B cell (primary cell): ENCODE measurements around the gene PODN. TPM values are rescaled to one million over a fixed set of nuclear protein-coding genes. Genes with fewer than 3 reads are reported as not detected.

ENCODE experiments used
- ATAC-seq: fragments of 200-7000 bp; cut with Tn5 transposase; one replicate; pipeline ENCODE4 v1.10.0; 2021; ENCODE audit warnings: low read depth, mild to moderate bottlenecking, moderate number of reproducible peaks, moderate library complexity
- CTCF ChIA-PET: fragments of 350-600 bp; sonication (Branson Sonifier 250); formaldehyde crosslinking; loops from one replicate; lab custom pipeline; 2021; ENCODE audit warnings: antibody characterized with exemption, inconsistent platforms; lab: Charles Lee
- POLR2A ChIA-PET: fragments of 350-600 bp; sonication (Branson Sonifier 250); formaldehyde crosslinking; loops from one replicate; lab custom pipeline; 2021; ENCODE audit warnings: antibody characterized with exemption; lab: Charles Lee
- DNase-seq: peaks from one replicate; pipeline ENCODE4 v3.0.0; 2013
- H2AFZ ChIP-seq: 2 replicates; pipeline ENCODE4 v1.6.1; 2012; ENCODE audit warnings: mild to moderate bottlenecking, low read depth, low read length; ENCODE audit not compliant: insufficient read depth, poor library complexity, severe bottlenecking
- H3K27ac ChIP-seq, 2 donors: 1 replicate in 1 of 2; 2 replicates in 1 of 2; pipeline ENCODE4 v1.5.1; 2012 to 2013; ENCODE audit warnings: low read length in 2 of 2, mild to moderate bottlenecking in 2 of 2, moderate library complexity in 1 of 2
- H3K27me3 ChIP-seq, 4 experiments: fragments of 200-600 bp in 1 of 4; sonication (generic) in 1 of 4; replicated peaks in 1 of 4; 1 replicate in 2 of 4; 2 replicates in 2 of 4; pipeline versions ENCODE4 v1.6.1 to v1.7.0; 2013 to 2016; ENCODE audit warnings: low read length in 3 of 4, mild to moderate bottlenecking in 2 of 4, mixed read lengths in 1 of 4, moderate library complexity in 1 of 4; ENCODE audit not compliant: insufficient read depth in 4 of 4, control insufficient read depth in 3 of 4; ENCODE audit errors: control extremely low read depth in 1 of 4
- H3K36me3 ChIP-seq, 2 experiments: replicated peaks in 1 of 2; 1 replicate in 1 of 2; 2 replicates in 1 of 2; pipeline versions ENCODE4 v1.6.1 to v1.7.1; 2013; ENCODE audit warnings: low read length in 1 of 2; ENCODE audit not compliant: insufficient read depth in 2 of 2, control insufficient read depth in 1 of 2; ENCODE audit errors: control extremely low read depth in 1 of 2, extremely low read depth in 1 of 2
- H3K4me1 ChIP-seq, 2 donors: fragments of 200-600 bp in 1 of 2; sonication (generic) in 1 of 2; 1 replicate in 1 of 2; 2 replicates in 1 of 2; pipeline versions ENCODE4 v1.5.1 to v1.6.1; 2013 to 2017; ENCODE audit warnings: low read length in 2 of 2; ENCODE audit not compliant: control insufficient read depth in 2 of 2, insufficient read depth in 2 of 2
- H3K4me2 ChIP-seq: replicated peaks from 2 replicates; pipeline ENCODE3; 2012; ENCODE audit warnings: mild to moderate bottlenecking, low read depth, low read length; ENCODE audit not compliant: poor library complexity, severe bottlenecking
- H3K4me3 ChIP-seq, 5 experiments: fragments of 200-600 bp in 1 of 5; sonication (generic) in 1 of 5; 1 replicate in 3 of 5; 2 replicates in 2 of 5; pipeline versions ENCODE4 v1.5.1 to v1.7.0; 2011 to 2016; ENCODE audit warnings: low read length in 4 of 5, mild to moderate bottlenecking in 4 of 5, low read depth in 2 of 5, control low read depth in 1 of 5, moderate library complexity in 1 of 5; ENCODE audit not compliant: insufficient read depth in 1 of 5; ENCODE audit errors: control extremely low read depth in 1 of 5, extremely low read depth in 1 of 5
- H3K79me2 ChIP-seq: fragments of 200-600 bp; sonication (generic); one replicate; pipeline ENCODE4 v1.6.0; 2016; ENCODE audit warnings: low read length; ENCODE audit not compliant: control insufficient read depth, insufficient read depth
- H3K9ac ChIP-seq: fragments of 200-600 bp; sonication (generic); 2 replicates; pipeline ENCODE4 v1.6.1; 2017; ENCODE audit warnings: mild to moderate bottlenecking, low read length, moderate library complexity
- H3K9me3 ChIP-seq, 3 donors: one replicate each; pipeline versions ENCODE4 v1.6.1 to v1.7.1; 2013; ENCODE audit warnings: low read length in 2 of 3; ENCODE audit not compliant: control insufficient read depth in 2 of 3, insufficient read depth in 1 of 3; ENCODE audit errors: control extremely low read depth in 1 of 3
- H4K20me1 ChIP-seq: 2 replicates; pipeline ENCODE4 v1.6.0; 2012; ENCODE audit warnings: mild to moderate bottlenecking, low read length; ENCODE audit not compliant: insufficient read depth, control insufficient read depth, poor library complexity, severe bottlenecking
- H3K27ac Mint-ChIP-seq: one replicate; pipeline ENCODE4 v1.8.0; 2021; ENCODE audit warnings: mixed read lengths
- H3K27me3 Mint-ChIP-seq: one replicate; pipeline ENCODE4 v1.8.0; 2021; ENCODE audit warnings: mixed read lengths
- H3K4me1 Mint-ChIP-seq: one replicate; pipeline ENCODE4 v1.8.0; 2021; ENCODE audit warnings: mixed read lengths
- H3K4me3 Mint-ChIP-seq: one replicate; pipeline ENCODE4 v1.8.0; 2021; ENCODE audit warnings: mixed read lengths
- H3K9me3 Mint-ChIP-seq: one replicate; pipeline ENCODE4 v1.8.0; 2022; ENCODE audit warnings: mixed read lengths; ENCODE audit not compliant: insufficient read depth
- EZH2 ChIP-seq: IDR thresholded peaks from 2 replicates; pipeline ENCODE4 v1.6.1; 2012; ENCODE audit warnings: borderline replicate concordance, low read depth, mild to moderate bottlenecking, moderate library complexity, low read length; ENCODE audit not compliant: insufficient read depth, poor library complexity, severe bottlenecking
- WGBS: methylation state at CpG from one replicate; pipeline ENCODE4 v1.1.5; 2013; ENCODE audit warnings: missing lambda C conversion rate; ENCODE audit not compliant: insufficient coverage; 5-methylcytosine and 5-hydroxymethylcytosine counted together
- intact Hi-C: fragments of 100-400 bp; cut with micrococcal nuclease; formaldehyde crosslinking; loops from one replicate; pipeline ENCODE4 v1.10.0; 2022
- polyA plus RNA-seq: library from polyadenylated mRNA; depleted of rRNA; stranded (reverse); fragments of >200 nt; gene quantifications from 2 replicates; pipeline ENCODE4 v1.2.3, GENCODE V29; 2012
- total RNA-seq, 2 donors: library from RNA; stranded (reverse); fragments of 120-200 nt in 1 of 2; gene quantifications; 1 replicate in 1 of 2; 2 replicates in 1 of 2; pipeline versions ENCODE4 v1.2.3 to v1.2.4, GENCODE V29; 2013 to 2022
- TF ChIP-seq, protein P1 (sequence below): fragments of 200-600 bp; IDR thresholded peaks from one replicate; pipeline ENCODE4 v1.8.0; 2022; ENCODE audit warnings: antibody characterized with exemption, mild to moderate bottlenecking

Gene PODN
- total and polyA plus RNA-seq, 2 donors (not counting 1 experiment from before 2014, with no cell fraction given), result not detected

DNA sequence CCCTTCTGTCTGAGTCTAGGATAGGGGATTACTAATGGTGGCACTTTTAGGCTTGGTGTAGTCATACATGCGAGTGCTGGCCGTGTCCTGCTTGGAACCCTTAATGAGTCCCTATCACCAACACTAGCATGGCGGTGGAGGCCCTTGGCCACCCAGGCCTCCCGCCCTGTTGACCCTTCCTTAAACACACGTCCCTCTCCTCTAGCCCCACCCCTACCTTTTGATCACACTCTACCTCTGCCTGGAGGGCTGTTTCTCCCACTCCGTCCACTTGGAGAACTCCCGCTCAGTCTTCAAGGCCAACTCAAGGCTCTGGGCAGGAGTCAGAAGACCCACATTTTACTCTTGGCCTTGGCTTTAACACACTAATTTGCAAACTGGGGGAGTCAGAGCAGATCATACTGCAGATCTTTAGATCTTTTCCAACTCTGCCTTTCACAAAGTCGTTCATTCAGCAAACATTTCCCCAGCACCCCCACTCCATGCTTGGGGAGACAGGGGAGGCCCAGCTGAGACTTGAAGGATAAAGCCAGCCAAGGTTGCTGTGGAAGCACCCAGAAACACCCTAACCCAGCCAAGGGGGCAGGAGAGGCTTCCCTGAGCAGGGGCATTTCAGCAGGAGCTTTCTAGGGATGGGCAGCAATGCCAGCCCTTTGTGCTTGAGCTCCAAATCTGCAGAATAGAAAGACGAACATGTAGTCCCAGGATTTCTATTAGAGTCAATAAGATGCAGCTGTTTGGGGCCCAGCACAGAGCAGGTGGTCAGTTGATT is 1.9 kb downstream of the PODN start:
- H3K27me3 ChIP-seq, result peaks cover 0 to 46% (median 13%) of the 10 kb centered on the region in 4 experiments
- H3K9me3 ChIP-seq, result no peaks in the 10 kb centered on the region
- peaks cover 9 to 13% of the 10 kb centered on the region in 2 donors for H3K4me1 ChIP-seq
- no peaks in the 10 kb centered on the region for H3K79me2 ChIP-seq
- Mint-ChIP-seq H3K27me3 (peaks cover 42% of the 10 kb centered on the region), H3K27ac (no peak overlapping the region), H3K4me3 (peak overlapping the region; percentile 8), H3K4me1 (peaks cover 8% of the 10 kb centered on the region), H3K9me3 (no peaks in the 10 kb centered on the region)
- CTCF ChIA-PET, result no interaction called here
- no peak overlapping the region for H2AFZ ChIP-seq
- TF ChIP-seq, protein P1, sequence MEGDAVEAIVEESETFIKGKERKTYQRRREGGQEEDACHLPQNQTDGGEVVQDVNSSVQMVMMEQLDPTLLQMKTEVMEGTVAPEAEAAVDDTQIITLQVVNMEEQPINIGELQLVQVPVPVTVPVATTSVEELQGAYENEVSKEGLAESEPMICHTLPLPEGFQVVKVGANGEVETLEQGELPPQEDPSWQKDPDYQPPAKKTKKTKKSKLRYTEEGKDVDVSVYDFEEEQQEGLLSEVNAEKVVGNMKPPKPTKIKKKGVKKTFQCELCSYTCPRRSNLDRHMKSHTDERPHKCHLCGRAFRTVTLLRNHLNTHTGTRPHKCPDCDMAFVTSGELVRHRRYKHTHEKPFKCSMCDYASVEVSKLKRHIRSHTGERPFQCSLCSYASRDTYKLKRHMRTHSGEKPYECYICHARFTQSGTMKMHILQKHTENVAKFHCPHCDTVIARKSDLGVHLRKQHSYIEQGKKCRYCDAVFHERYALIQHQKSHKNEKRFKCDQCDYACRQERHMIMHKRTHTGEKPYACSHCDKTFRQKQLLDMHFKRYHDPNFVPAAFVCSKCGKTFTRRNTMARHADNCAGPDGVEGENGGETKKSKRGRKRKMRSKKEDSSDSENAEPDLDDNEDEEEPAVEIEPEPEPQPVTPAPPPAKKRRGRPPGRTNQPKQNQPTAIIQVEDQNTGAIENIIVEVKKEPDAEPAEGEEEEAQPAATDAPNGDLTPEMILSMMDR, result no peak
- no peak for TF ChIP-seq EZH2
- intact Hi-C loops, result no loop called here
- H3K4me3 ChIP-seq, result no peak overlapping the region
- no peaks in the 10 kb centered on the region for H4K20me1 ChIP-seq
- WGBS, result 96% methylated on average over 7 of the region's 9 CpGs
- no peaks in the 10 kb centered on the region for H3K36me3 ChIP-seq
- POLR2A ChIA-PET, result no interaction called here
- H3K4me2 ChIP-seq, result no peak overlapping the region
- DNase-seq (no peak), ATAC-seq (no peak)
- no peak overlapping the region for H3K27ac ChIP-seq
- H3K9ac ChIP-seq, result no peak overlapping the region

GRCh38 chr1:53065391-53065790 is 3.4 kb downstream of the PODN start:
- intact Hi-C loops, result no loop called here
- Histone ChIP-seq H3K9me3 (no peaks in the 10 kb centered on the region), H3K4me1 (peaks cover 9 to 13% of the 10 kb centered on the region in 2 donors), H3K27me3 (peaks cover 0 to 42% (median 12%) of the 10 kb centered on the region in 4 experiments), H4K20me1 (no peaks in the 10 kb centered on the region), H3K36me3 (no peaks in the 10 kb centered on the region), H2AFZ (no peak overlapping the region), H3K9ac (no peak overlapping the region), H3K27ac (no peak overlapping the region), H3K79me2 (no peaks in the 10 kb centered on the region), H3K4me3 (no peak overlapping the region), H3K4me2 (no peak overlapping the region)
- Mint-ChIP-seq H3K4me1 (peaks cover 8% of the 10 kb centered on the region), H3K27ac (no peak overlapping the region), H3K9me3 (no peaks in the 10 kb centered on the region), H3K4me3 (no peak overlapping the region), H3K27me3 (peaks cover 38% of the 10 kb centered on the region)
- TF ChIP-seq, protein P1, result no peak
- no peak for TF ChIP-seq EZH2
- ATAC-seq (no peak), DNase-seq (no peak)
- POLR2A ChIA-PET, result no interaction called here
- CTCF ChIA-PET, result no interaction called here
- WGBS, result 94% methylated on average over 6 of the region's 7 CpGs
